Measurements from ENCODE around the gene SELENOV.
A peak's percentile ranks its signal among the peaks of the same experiment; 100 is the strongest.

SELENOV gene

GRCh38 chr19:39524495-39524894 is 9.6 kb downstream of the SELENOV start:
- peak; percentile 21 for DNase-seq

GRCh38 chr19:39525205-39525604 is 10.3 kb downstream of the SELENOV start:
- peak; percentile 10 for DNase-seq

- DNase-seq: no peak
Observed at GRCh38 chr19:39531834-39532232, 16.9 kb downstream of the SELENOV start.

- peak; percentile 97 for DNase-seq
Observed at GRCh38 chr19:39532233-39533002, 17.5 kb downstream of the SELENOV start, which contains the start of gene EID2B. Gene EID2B, minus strand, starts transcription at chr19:39532852. Its CDS starts 50 bp downstream, at chr19:39532802.

DNA sequence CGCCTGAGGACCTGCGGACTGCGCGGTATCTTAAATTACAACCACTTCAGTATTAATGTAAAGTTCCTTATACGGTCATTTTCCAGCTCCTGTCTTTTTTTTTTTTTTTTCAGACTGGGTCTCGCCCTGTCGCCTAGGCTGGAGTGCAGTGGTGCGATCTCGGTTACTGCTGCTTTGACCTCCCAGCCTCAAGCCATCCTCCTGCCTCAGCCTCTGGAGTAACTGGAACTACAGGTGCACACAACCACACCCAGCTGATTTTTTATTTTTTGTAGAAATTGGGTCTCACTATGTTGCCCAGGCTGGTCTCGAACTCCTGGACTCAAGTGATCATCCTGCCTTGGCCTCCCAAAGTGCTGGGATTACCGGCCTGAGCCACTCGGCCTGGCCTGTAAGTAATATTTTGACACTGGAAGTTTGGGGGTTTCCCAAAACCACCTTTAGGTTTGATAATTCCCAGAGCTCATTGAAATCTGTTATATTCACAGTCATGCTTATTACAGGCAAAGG is 18.1 kb downstream of the SELENOV start:
- DNase-seq: no peak

DNA sequence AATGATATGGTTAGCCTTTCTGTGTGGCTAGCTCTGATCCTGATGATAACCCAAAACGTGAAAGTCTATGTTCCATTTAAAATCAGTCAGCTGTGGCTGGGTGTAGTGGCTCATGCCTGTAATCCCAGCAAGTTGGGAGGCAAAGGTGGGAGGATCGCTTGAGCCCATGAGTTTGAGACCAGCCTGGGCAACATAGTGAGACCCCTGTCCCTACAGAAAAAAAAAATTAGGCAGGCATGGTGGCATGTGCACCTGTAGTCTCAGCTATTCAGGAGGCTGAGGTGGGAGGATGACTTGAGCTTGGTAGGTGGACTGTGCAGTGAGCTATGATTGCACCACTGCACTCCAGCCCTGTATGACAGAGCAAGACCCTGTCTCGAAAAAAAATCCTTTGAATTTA is 18.9 kb downstream of the SELENOV start:
- DNase-seq: no peak

GRCh38 chr19:39539165-39539517 is 24.2 kb downstream of the SELENOV start:
- no peak for DNase-seq

- peak; percentile 97 for DNase-seq
Observed at GRCh38 chr19:39539518-39540332, 24.8 kb downstream of the SELENOV start, which contains the start of gene EID2. Gene EID2, minus strand, starts transcription at chr19:39540161. Its CDS starts 82 bp downstream, at chr19:39540079.

GRCh38 chr19:39540333-39540673 is 25.4 kb downstream of the SELENOV start:
- no peak for DNase-seq

DNA sequence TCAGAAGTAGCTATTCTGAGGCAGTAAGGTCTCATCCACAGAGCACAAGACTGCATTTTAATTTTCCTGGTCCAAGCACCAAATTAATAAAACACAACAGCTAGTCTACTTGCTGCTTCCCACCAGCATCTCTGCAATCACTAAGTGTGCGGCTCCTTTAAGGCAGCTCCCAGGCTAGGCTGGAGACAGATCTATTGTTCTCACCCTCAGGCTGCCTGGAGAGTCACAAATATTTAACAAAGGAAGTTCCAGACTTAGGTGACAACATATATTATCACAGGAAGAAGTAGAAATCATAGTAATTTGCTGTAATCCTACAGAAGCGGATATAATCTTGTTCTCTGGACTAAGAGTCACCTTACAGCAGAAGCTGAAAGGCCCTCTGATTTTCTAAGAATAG is 27.3 kb downstream of the SELENOV start:
- DNase-seq: no peak

GRCh38 chr19:39543477-39543857 is 28.5 kb downstream of the SELENOV start:
- no peak for DNase-seq

DNA sequence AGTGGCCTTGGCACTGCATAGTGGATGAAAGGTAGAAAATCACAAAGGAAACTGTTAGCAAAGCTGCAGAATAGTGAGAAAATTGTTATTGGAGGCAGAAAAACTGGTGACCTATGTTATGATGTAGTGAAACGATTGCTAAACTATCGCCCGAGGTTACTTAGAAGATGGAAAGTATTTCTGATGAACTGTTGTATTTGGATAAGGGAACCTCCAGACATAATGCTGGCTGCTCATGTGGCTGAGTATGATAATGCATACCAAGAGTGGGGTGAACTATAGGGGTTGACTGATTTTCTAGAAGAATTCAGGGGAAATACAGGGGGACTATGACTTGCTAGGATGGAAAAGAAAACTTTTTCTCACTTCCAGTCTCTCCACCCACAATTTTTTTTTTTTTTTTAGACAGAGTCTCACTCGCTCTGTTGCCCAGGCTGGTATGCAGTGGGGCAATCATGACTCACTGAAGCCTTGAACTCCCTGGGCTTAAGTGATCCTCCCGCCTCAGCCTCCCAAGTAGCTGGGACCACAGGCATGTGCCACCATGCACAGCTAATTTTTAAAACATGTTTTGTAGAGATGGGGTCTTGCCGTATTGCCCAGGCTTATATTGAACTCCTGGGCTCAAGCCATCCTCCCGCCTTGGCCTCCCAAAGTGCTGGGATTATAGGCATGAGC is 29.4 kb downstream of the SELENOV start:
- DNase-seq: no peak

- DNase-seq: no peak
Observed at GRCh38 chr19:39544911-39545310, 30.0 kb downstream of the SELENOV start.

DNA sequence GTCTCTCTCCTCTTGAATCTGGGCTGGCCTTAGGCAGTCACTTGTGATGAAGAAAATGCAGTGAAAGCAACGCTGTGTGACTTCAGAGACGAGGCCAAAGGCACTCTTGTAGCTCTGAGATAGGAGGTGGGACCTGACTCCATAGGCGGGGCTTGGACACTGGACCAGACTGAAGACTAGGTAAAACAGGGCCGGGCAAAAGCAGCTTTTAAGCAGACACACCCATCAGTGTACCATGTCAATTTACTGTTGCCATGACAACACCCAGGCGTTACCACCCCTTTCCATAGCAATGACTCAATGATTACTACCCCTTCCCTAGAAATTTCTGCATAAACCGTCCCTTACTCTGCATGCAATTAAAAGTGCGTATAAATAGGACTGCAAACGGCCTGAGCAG is 31.7 kb downstream of the SELENOV start:
- DNase-seq: no peak

DNA sequence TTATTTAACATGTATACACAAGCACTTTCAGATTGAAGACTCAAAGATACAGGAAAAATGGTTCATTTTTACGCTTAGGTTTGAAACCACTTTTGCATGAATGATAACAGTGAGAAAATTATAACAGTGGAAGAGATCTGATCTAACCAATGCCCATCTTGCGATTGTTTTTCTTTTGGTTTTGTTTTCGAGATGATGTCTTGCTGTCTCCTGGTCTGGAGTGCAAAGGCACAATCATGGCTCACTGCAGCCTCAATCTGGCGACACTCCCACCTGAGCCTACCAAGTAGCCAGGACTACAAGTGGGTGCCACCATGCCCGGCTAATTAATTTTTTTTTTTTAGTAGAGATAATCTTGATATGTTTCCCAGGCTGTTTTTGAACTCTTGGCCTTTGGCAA is 35.3 kb downstream of the SELENOV start:
- no peak for DNase-seq

- no peak for DNase-seq
Observed at GRCh38 chr19:39553082-39553652, 38.2 kb downstream of the SELENOV start.

DNA sequence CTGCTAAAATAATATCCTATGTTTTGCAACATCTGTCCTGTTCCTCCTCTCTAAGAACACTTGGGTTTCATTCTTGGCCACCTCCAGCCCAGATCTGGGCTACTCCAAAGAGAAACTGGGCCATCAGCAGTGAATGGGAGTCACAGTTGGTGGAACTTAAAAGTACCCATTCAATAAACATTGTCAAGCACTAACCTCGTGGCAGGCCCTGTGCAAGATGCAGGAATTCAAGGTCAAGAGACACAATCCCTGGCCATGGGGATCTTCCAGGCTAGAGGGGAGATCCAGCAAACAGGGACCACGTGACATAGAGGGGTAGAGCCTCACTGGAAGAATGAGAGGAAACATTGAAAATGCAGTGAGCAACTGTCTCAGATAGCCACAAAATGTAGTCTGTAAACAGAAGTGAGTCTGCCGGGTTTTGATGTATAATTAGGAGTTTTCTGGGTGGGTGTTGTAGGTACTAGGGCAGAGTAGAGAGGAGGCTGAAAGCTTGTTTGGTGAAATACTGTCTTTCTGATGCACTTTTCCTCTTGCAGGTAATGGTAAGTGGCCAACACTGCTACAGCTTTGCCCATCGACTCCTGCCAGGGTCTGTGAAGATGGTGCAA is 39.9 kb downstream of the SELENOV start:
- no peak for DNase-seq

GRCh38 chr19:39555883-39556282 is 40.9 kb downstream of the SELENOV start:
- DNase-seq: no peak

DNA sequence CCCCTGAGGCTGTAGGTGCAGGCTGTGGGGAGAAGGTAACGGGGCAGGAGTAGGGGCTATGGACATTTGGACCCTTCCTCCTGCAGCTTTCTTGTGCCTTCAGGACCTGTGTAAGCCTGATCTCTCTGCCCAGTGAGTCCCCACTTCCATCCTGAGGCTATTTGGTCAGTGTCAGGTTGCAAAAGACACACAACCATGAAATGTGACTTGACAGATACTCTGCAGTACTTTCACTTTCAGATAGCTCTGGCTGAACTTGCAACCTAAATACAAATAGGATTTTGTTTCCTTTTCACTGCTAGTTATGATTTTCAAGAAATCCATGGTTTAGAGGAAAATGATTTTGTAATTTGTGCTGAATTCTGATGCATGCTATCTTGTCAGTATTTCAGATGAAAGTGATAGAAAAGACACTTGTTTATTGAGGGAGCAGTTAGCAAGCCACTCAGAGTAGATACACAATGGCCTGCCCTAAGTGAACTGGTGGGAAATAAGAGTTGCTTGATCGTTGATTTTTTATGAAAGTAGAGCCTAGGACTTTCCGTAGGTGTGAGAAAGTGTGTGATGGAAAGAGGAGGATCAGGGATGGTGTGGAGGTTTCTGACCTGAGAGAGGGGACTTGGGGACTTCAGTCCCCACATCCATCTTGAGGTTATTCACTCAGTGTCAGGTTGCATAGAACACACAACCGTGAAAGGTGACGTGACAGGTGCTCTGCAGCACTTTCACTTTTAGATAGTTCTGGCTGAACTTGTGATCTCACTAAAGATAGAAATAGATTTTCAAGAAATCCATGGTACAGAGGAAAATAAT is 43.1 kb downstream of the SELENOV start:
- no peak for DNase-seq

GRCh38 chr19:39558624-39559117 is 43.7 kb downstream of the SELENOV start:
- peak; percentile 67 for DNase-seq

DNA sequence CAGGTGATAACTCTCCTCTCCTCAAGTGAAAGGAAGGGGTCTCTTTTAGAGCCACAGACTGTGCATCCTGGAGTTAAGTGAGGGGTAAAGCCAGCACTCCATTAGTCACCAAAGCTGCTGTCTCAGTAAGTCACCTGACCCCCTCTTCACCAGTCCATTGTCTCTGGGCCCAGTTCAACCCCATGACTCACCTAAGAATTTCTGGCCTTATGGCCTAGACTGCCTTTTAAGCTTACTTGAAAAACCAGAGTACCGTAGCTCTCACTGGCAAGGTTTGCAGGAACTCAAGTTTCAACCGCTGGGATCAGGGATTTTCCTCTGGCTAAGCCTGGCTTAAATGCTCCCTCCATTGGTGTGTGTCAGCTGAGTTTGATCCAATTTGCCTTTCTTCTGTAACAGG is 48.5 kb downstream of the SELENOV start:
- DNase-seq: no peak

DNA sequence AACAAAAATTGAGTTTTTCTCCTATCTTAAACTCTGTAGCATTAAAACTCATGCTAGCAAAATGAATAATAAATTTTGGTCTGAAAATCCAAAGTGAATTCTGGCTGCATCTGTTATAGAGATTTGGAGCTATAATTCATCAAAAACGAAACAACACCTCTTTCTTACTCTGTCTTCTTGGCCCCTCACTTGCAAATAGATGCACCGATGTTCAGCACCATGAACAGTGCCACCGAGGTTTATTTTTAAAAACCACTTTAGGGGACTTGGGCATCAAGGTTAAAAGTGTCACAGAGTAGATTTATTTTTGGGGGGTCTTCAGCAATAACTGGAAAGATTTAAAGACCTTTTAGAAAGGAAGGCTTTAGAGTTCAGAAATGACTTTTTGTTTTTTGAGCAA is 51.1 kb downstream of the SELENOV start:
- no peak for DNase-seq
